Breast epithelium (tissue), 4 donors: Measurements from ENCODE around the gene DNASE1L1. TPM values are rescaled to one million over a fixed set of nuclear protein-coding genes. Genes with fewer than 3 reads are reported as not detected.

Source experiments
- DNase-seq, 2 donors: peaks; one replicate each; pipeline ENCODE4 v3.0.0-alpha.2; 2019; ENCODE audit warnings: low spot score in 2 of 2
- H3K27ac ChIP-seq, 2 donors: fragments of 200-600 bp; sonication (generic) in 1 of 2; one replicate each; pipeline ENCODE4 v1.5.1; 2016 to 2019; ENCODE audit warnings: mild to moderate bottlenecking in 1 of 2
- H3K27me3 ChIP-seq, 2 donors: fragments of 200-600 bp; sonication (generic) in 1 of 2; one replicate each; pipeline versions ENCODE4 v1.5.1 to v1.6.0; 2017 to 2019; ENCODE audit warnings: control low read depth in 1 of 2, mild to moderate bottlenecking in 1 of 2
- H3K36me3 ChIP-seq: fragments of 200-600 bp; one replicate; pipeline ENCODE4 v1.5.1; 2019
- H3K4me1 ChIP-seq, 2 donors: fragments of 200-600 bp; sonication (generic); one replicate each; pipeline ENCODE4 v1.5.1; 2016 to 2019; ENCODE audit warnings: control low read depth in 1 of 2
- H3K4me3 ChIP-seq, 3 donors: fragments of 200-600 bp; sonication (generic); 1 replicate in 2 of 3; 2 replicates in 1 of 3; pipeline ENCODE4 v1.5.1; 2016 to 2019; ENCODE audit warnings: mild to moderate bottlenecking in 3 of 3, moderate library complexity in 2 of 3
- H3K9me3 ChIP-seq, 2 donors: fragments of 200-600 bp; sonication (generic) in 1 of 2; one replicate each; pipeline ENCODE4 v1.5.1; 2016 to 2019; ENCODE audit warnings: control low read depth in 1 of 2
- POLR2A ChIP-seq: fragments of 450-650 bp; IDR thresholded peaks from one replicate; pipeline ENCODE4 v1.6.1; 2016; ENCODE audit warnings: antibody characterized with exemption, mild to moderate bottlenecking, moderate library complexity
- POLR2AphosphoS5 ChIP-seq, 3 donors: sonication (generic); formaldehyde crosslinking; IDR thresholded peaks; one replicate each; pipeline ENCODE4 v1.6.1; 2017; ENCODE audit warnings: antibody characterized with exemption in 3 of 3
- intact Hi-C: fragments of 100-400 bp; cut with DNase I; formaldehyde crosslinking; loops from one replicate; pipeline ENCODE4 v1.15.1; 2023; ENCODE audit warnings: low total_unique reads
- total RNA-seq, 3 donors: library from RNA; depleted of rRNA; stranded (reverse); fragments of >200 nt; gene quantifications; one replicate each; pipeline ENCODE4 v1.1.0, GENCODE V29; 2016
- TF ChIP-seq, protein P1 (sequence below), 3 donors: fragments of 450-650 bp; IDR thresholded peaks; one replicate each; pipeline ENCODE4 v1.5.1; 2016 to 2017; ENCODE audit warnings: antibody characterized with exemption in 3 of 3, mild to moderate bottlenecking in 3 of 3, moderate library complexity in 3 of 3

Gene DNASE1L1
- total RNA-seq, 3 donors from 2014 or later = 26.2 to 44.3 (median 26.9) TPM

DNA sequence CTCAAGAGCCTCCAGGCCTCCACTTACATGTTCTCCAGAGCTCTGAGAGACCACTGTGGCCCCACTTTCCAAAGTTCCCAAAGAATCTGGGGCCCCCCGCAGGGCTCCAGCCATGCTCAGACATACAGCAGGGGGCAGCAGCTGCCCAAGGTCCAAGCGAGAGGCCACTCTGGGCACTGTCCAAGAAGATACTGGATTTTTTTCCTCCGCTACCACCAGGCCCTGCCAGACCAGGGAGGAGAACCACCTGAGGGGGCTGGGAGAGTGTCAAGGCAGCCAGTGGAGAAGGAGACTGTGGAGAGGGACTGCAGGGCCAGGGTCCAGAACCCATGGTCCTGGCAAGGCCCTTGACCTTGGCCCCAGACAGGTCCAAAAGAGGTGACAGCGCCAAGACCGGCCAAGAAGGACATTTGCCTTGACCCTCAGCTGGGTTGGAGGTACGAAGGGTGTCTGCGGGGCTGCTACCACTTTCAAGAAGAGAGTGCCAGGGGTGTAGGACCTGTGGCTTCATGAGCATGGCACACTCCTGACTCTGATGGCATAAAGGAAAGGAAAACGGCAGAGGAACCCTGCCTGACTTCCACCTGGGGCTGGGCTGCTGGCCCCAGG is 24.7 kb downstream of the DNASE1L1 start:
- intact Hi-C loops = no loop called here
- Histone ChIP-seq H3K36me3 (no peaks in the 10 kb centered on the region), H3K4me1 (no peaks in the 10 kb centered on the region), H3K27me3 (peaks cover 0 to 11% of the 10 kb centered on the region in 2 donors), H3K9me3 (no peaks in the 10 kb centered on the region), H3K4me3 (no peak overlapping the region), H3K27ac (no peak overlapping the region)
- DNase-seq = no peak
- TF ChIP-seq, protein P1, sequence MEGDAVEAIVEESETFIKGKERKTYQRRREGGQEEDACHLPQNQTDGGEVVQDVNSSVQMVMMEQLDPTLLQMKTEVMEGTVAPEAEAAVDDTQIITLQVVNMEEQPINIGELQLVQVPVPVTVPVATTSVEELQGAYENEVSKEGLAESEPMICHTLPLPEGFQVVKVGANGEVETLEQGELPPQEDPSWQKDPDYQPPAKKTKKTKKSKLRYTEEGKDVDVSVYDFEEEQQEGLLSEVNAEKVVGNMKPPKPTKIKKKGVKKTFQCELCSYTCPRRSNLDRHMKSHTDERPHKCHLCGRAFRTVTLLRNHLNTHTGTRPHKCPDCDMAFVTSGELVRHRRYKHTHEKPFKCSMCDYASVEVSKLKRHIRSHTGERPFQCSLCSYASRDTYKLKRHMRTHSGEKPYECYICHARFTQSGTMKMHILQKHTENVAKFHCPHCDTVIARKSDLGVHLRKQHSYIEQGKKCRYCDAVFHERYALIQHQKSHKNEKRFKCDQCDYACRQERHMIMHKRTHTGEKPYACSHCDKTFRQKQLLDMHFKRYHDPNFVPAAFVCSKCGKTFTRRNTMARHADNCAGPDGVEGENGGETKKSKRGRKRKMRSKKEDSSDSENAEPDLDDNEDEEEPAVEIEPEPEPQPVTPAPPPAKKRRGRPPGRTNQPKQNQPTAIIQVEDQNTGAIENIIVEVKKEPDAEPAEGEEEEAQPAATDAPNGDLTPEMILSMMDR (IDR thresholded peaks at IDR 0.05) = no peak
- TF ChIP-seq POLR2AphosphoS5 (IDR thresholded peaks at IDR 0.05) = no peak
- TF ChIP-seq POLR2A = no peak

DNA sequence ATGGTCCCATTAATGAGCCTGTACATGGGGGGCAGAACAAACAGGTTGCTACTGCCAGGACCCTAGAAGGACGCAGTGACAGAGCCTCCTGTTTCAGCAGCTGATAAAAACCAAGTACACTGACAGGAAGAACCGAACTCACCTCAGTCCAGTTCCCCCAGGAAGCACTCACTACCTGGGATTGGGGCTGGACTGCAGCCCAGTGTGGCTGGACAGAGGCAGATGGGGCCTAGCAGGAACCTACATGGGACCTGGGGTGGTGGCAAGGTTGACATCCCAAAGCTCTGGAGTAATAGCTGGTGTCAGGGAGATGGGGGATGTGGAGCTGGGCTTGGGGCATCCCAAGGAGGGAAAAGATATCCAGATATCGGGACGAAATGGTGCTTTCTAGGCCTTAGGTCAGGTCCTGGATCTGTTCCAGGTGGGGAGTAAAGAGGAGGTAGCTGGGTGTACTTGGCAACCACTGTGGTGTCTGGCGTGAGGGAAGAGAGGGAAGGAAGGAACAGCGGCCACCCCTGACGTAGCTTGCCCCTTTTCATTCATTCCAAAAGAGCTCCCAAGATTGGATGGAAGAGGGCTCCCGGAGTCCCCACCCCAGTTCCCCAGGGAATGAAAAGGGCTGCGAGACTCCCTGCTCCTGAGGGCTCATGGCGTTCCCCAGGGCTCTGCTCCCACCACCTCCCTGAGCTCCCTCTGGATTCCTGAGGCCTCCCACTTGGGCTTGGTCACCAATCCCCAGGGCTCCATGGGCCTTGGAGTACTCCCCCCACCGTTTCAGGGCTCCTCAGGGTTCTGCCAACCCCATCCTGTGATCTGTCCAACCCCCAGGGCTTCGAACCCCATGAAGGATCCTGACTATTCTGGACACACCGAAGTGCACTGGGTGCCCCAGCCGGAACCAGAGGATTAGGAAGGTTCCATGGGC is 25.4 kb downstream of the DNASE1L1 start:
- intact Hi-C loops = no loop called here
- Histone ChIP-seq H3K4me3 (no peak overlapping the region), H3K4me1 (no peaks in the 10 kb centered on the region), H3K27ac (no peak overlapping the region), H3K27me3 (peaks cover 0 to 11% of the 10 kb centered on the region in 2 donors), H3K36me3 (no peaks in the 10 kb centered on the region), H3K9me3 (no peaks in the 10 kb centered on the region)
- TF ChIP-seq POLR2AphosphoS5 (IDR thresholded peaks at IDR 0.05) (no peak), POLR2A (no peak)
- TF ChIP-seq, protein P1 (IDR thresholded peaks at IDR 0.05) = no peak
- DNase-seq = no peak

DNA sequence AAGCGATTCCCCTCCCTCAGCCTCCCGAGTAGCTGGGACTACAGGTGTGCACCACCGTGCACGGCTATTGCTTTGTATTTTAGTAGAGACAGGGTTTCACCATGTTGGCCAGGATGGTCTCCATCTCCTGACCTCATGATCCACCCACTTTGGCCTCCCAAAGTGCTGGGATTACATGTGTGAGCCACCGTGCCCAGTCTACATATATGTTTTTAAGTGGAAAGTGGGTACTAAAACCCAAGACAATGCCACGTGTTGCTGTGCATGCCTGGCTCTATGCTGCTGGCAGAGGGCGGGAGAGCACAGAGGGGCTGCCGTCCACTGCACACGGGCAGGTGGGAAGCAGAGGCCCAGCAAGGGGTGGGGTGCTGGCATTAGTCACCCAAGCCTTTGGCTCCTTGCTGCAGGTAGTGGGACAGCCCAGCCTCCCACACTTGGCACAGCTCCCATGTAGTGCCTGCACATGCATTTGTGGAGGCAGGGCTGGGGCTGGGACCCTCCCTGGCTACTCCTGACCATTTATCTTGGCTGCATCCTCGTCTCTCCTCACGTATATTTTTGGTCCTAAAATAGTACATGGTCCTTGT is 26.5 kb downstream of the DNASE1L1 start:
- Histone ChIP-seq H3K27ac (no peak overlapping the region), H3K4me1 (no peaks in the 10 kb centered on the region), H3K9me3 (no peaks in the 10 kb centered on the region), H3K27me3 (peaks cover 0 to 11% of the 10 kb centered on the region in 2 donors), H3K36me3 (no peaks in the 10 kb centered on the region), H3K4me3 (no peak overlapping the region)
- TF ChIP-seq POLR2A (no peak), POLR2AphosphoS5 (IDR thresholded peaks at IDR 0.05) (no peak)
- TF ChIP-seq, protein P1 (IDR thresholded peaks at IDR 0.05) = no peak
- no peak for DNase-seq
- intact Hi-C loops = no loop called here

DNA sequence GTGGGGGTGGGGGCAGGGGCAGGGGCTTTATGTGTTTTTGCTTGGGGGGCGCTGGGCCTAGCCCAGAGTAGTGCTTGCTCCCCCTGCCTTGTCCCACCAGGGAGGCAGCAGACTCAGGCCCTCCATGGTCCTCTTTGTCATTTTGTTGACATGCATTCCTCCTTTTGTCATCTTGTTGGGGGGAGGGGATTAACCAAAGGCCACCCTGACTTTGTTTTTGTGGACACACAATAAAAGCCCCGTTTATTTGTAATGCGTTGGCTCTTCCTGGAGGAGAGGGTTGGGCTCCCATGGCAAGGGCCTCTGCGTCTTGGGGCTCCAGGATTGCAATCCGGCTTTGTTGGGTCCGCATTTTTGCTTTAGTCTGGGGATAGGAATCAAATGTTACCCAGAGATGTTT is 27.8 kb downstream of the DNASE1L1 start:
- Histone ChIP-seq H3K4me3 (no peak overlapping the region), H3K9me3 (no peaks in the 10 kb centered on the region), H3K4me1 (no peaks in the 10 kb centered on the region), H3K36me3 (no peaks in the 10 kb centered on the region), H3K27ac (peak overlapping the region; percentile 97 to 99), H3K27me3 (peaks cover 0 to 11% of the 10 kb centered on the region in 2 donors)
- TF ChIP-seq, protein P1 (IDR thresholded peaks at IDR 0.05) = no peak
- no peak for TF ChIP-seq POLR2AphosphoS5 (IDR thresholded peaks at IDR 0.05)
- no peak for TF ChIP-seq POLR2A
- intact Hi-C loops = no loop called here
- no peak for DNase-seq
